Measurements from ENCODE around the gene KIF25. TPM values are rescaled to one million over a fixed set of nuclear protein-coding genes. Genes with fewer than 3 reads are reported as not detected.

Gene KIF25
- total RNA-seq, 4 donors from 2014 or later: 0.16 to 1.0 TPM; not detected in 2

DNA sequence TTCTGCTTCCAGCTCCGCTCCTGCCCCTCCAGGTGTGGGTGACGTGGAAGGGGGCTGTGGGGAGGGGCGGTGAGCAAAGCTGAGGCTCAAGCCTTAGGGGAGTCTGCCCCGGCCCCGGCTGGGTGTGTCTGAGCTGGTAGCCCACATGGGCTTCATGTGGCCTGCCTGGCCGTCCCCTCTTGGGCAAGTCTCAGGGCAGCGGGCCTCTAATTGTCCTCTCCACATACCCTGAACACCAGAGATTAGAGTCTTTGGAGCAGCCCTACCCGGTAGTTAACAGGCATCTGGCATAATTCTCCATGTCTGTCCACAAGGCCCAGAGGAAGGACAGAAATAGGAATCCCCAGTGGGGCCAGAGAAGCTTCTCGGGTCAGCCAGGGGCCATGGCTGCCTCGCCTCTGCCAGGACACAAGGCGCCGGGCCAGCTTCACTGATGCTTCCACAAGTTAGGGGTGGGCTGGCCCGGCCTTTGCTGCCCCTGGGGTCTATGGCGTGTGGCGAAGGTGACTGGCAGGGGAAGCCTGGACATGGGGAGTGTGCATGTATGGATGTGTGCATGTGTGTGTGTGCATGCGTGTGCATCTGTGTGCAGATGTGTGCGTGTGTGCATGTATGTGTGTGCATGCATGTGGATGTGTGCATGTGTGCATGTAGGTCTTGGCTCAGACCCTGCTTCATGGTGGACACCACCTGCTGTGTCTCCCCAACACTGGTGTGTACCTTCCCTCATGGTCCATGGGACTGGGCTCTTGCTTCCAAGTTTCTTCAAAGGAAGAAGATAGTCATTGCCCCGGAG, 57.5 kb downstream of the KIF25 start:
- intact Hi-C loops (cut with DNase I; ENCODE audit: low total_unique reads) (loop anchor here (10.0 kb wide), 1 partner anchor 150 kb away; no protein-coding TSS in a partner anchor), in situ Hi-C loops (cut with MboI; ENCODE audit: low sequenced_read_pairs in 4 of 4) (no loop called here)
- H3K4me3 ChIP-seq: peak overlapping the region in 1 of 4 donors; percentile 2
- peak overlapping the region; percentile 29 to 73 (median 64) for H3K27ac ChIP-seq
- TF ChIP-seq POLR2A (IDR thresholded peaks at IDR 0.05): no peak
- TF ChIP-seq, protein P1, sequence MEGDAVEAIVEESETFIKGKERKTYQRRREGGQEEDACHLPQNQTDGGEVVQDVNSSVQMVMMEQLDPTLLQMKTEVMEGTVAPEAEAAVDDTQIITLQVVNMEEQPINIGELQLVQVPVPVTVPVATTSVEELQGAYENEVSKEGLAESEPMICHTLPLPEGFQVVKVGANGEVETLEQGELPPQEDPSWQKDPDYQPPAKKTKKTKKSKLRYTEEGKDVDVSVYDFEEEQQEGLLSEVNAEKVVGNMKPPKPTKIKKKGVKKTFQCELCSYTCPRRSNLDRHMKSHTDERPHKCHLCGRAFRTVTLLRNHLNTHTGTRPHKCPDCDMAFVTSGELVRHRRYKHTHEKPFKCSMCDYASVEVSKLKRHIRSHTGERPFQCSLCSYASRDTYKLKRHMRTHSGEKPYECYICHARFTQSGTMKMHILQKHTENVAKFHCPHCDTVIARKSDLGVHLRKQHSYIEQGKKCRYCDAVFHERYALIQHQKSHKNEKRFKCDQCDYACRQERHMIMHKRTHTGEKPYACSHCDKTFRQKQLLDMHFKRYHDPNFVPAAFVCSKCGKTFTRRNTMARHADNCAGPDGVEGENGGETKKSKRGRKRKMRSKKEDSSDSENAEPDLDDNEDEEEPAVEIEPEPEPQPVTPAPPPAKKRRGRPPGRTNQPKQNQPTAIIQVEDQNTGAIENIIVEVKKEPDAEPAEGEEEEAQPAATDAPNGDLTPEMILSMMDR (IDR thresholded peaks at IDR 0.05 in 4 of 5, conservative IDR thresholded peaks at IDR 0.05 in 1 of 5): no peak
- ATAC-seq: peak; percentile 57 to 75
- H3K9me3 ChIP-seq: no peaks in the 10 kb centered on the region
- peaks cover 19% of the 10 kb centered on the region in 2 donors for H3K4me1 ChIP-seq
- peak in 1 of 2 donors; percentile 23 for DNase-seq
- H3K27me3 ChIP-seq: no peaks in the 10 kb centered on the region
- H3K36me3 ChIP-seq: no peaks in the 10 kb centered on the region

DNA sequence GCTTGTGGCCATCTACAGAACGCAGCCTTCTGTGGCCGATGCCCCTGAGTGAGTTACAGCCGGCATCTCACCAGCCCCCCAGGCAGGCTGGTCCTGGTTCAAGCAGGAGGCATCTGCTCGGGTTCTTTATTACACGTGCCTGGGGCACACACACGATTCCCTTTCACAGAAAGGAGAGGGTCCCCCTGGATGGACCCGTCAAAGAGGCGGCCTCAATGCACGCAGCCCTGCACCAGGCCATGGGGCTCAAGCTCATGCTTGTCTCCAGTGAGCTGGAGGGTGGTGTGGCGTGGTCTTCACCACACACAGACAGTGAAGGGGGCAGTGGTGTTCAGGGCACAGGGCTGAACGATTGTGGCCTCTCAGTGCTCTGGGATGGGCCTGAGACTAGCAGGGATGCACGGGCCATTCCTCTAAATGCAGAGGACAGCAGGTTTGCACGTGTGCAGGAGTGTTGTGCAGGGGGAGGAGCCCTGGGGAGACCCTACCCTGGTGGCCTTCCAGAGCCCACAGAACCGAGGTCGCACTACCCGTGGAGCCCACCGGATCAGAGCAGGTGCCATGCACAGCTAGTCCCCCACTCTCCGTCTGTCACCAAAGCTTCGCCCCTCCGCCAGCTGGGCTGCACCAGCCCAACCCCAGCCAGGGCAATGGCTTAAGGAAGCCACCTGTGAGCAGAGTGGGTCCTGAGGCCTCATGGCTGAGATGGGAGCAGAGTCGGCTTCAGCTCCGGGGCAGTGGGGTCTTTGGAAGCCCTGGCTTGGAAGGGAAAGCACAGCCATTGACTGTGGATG, 58.4 kb downstream of the KIF25 start:
- ATAC-seq (no peak), DNase-seq (no peak)
- TF ChIP-seq POLR2A (IDR thresholded peaks at IDR 0.05): no peak
- TF ChIP-seq, protein P1 (IDR thresholded peaks at IDR 0.05 in 4 of 5, conservative IDR thresholded peaks at IDR 0.05 in 1 of 5): no peak
- Histone ChIP-seq H3K27me3 (no peaks in the 10 kb centered on the region), H3K4me1 (peaks cover 19% of the 10 kb centered on the region in 2 donors), H3K9me3 (no peaks in the 10 kb centered on the region), H3K27ac (no peak overlapping the region), H3K4me3 (no peak overlapping the region), H3K36me3 (no peaks in the 10 kb centered on the region)
- intact Hi-C loops (cut with DNase I; ENCODE audit: low total_unique reads): loop anchor here (10.0 kb wide), 1 partner anchor 151 kb away; no protein-coding TSS in a partner anchor
- in situ Hi-C loops (cut with MboI; ENCODE audit: low sequenced_read_pairs in 4 of 4): no loop called here

DNA sequence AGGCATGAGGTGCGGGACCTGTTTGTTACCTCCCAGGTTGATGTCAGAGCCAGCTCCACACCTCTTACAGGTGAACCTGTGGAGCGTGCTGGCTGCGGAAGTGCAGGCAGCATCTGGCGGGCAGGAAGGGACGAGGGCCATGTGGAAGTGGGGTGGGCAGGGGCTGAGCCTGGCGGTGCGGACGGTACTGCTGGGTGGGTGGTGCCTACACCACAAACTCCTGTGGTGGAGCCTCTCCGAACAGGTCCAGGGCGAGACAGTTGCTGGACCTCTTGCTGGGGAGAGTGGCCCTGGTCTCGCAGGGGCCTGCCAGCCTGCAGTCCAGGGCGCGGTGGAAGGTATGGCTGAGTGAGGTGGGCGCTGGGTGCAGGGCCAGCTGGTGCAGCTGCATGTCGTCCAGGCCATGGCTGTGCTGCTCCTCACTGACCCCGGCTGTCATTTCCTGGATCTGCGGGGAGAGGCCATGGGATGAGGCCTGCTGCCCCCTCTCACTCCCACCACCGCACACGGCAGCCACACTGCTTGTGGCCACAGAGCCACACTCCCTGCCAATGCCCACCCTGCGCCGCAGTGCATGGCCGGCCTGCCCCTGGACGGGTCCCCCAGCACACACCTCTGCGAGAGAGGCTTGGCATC, 59.5 kb downstream of the KIF25 start:
- DNase-seq (no peak), ATAC-seq (no peak)
- H3K36me3 ChIP-seq: no peaks in the 10 kb centered on the region
- no peaks in the 10 kb centered on the region for H3K9me3 ChIP-seq
- H3K27ac ChIP-seq: no peak overlapping the region
- TF ChIP-seq POLR2A (IDR thresholded peaks at IDR 0.05): no peak
- TF ChIP-seq, protein P1 (IDR thresholded peaks at IDR 0.05 in 4 of 5, conservative IDR thresholded peaks at IDR 0.05 in 1 of 5): no peak
- in situ Hi-C loops (cut with MboI; ENCODE audit: low sequenced_read_pairs in 4 of 4): no loop called here
- no peaks in the 10 kb centered on the region for H3K27me3 ChIP-seq
- peaks cover 19% of the 10 kb centered on the region in 2 donors for H3K4me1 ChIP-seq
- intact Hi-C loops (cut with DNase I; ENCODE audit: low total_unique reads): loop anchor here (10.0 kb wide), 1 partner anchor 152 kb away; no protein-coding TSS in a partner anchor
- H3K4me3 ChIP-seq: no peak overlapping the region

DNA sequence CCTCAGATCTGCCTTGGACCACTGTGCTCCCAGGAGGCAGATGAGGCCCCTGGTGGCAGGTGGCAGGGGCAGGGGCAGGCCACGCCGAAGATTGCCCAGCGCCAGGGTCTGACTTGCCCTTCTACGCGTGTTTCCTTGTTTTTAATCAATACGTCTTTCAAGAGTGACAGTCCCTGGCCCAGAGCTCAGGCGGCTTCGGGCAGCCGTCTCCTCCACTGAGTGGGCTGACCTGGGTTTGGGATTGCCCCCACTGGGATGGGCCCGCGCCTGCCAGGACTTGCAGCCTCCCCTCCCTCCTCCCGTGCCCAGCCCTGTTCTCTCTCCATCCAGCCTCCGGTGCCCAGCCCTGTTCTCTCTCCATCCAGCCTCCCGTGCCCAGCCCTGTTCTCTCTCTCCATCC, 60.4 kb downstream of the KIF25 start:
- Histone ChIP-seq H3K27me3 (no peaks in the 10 kb centered on the region), H3K4me1 (peaks cover 19% of the 10 kb centered on the region in 2 donors), H3K36me3 (no peaks in the 10 kb centered on the region), H3K27ac (no peak overlapping the region), H3K4me3 (no peak overlapping the region), H3K9me3 (no peaks in the 10 kb centered on the region)
- TF ChIP-seq, protein P1 (IDR thresholded peaks at IDR 0.05 in 4 of 5, conservative IDR thresholded peaks at IDR 0.05 in 1 of 5): no peak
- no peak for TF ChIP-seq POLR2A (IDR thresholded peaks at IDR 0.05)
- intact Hi-C loops (cut with DNase I; ENCODE audit: low total_unique reads): loop anchor here (10.0 kb wide), 1 partner anchor 153 kb away; no protein-coding TSS in a partner anchor
- ATAC-seq (no peak), DNase-seq (no peak)
- in situ Hi-C loops (cut with MboI; ENCODE audit: low sequenced_read_pairs in 4 of 4): no loop called here

Measured in gastrocnemius medialis (tissue), 4 donors.